Chondrocyte (in vitro differentiated cells): Measurements from ENCODE around the gene CES4A. TPM values are rescaled to one million over a fixed set of nuclear protein-coding genes. Genes with fewer than 3 reads are reported as not detected.

ENCODE experiments used
- DNase-seq: peaks from one replicate; pipeline ENCODE4 v3.0.0; 2021; ENCODE audit warnings: mixed read lengths, low spot score
- H3K27ac Mint-ChIP-seq: one replicate; pipeline ENCODE4 v1.8.0; 2021; ENCODE audit warnings: mild to moderate bottlenecking, moderate library complexity, mixed read lengths; ENCODE audit not compliant: unreplicated experiment
- H3K27me3 Mint-ChIP-seq: 2 replicates; pipeline ENCODE4 v1.8.0; 2021; ENCODE audit warnings: low read depth, mixed read lengths
- H3K36me3 Mint-ChIP-seq: 2 replicates; pipeline ENCODE4 v1.8.0; 2021; ENCODE audit warnings: low read depth, mixed read lengths
- H3K4me1 Mint-ChIP-seq: 2 replicates; pipeline ENCODE4 v1.8.0; 2021; ENCODE audit warnings: low read depth, mild to moderate bottlenecking, mixed read lengths
- H3K4me3 Mint-ChIP-seq: one replicate; pipeline ENCODE4 v1.8.0; 2021; ENCODE audit warnings: mild to moderate bottlenecking, moderate library complexity, mixed read lengths; ENCODE audit not compliant: unreplicated experiment
- H3K9me3 Mint-ChIP-seq: 2 replicates; pipeline ENCODE4 v1.8.0; 2021; ENCODE audit warnings: low read depth, mixed read lengths
- total RNA-seq: library from RNA; stranded (reverse); gene quantifications from 3 replicates; pipeline ENCODE4 v1.2.1, GENCODE V29; 2021
- TF ChIP-seq, protein P1 (sequence below): fragments of 200-600 bp; sonication (generic); IDR thresholded peaks from 2 replicates; pipeline ENCODE4 v1.5.0; 2021; ENCODE audit warnings: antibody characterized with exemption, mild to moderate bottlenecking, moderate library complexity

Gene CES4A
- total RNA-seq, 1 donor from 2014 or later: 2.6 TPM

DNA sequence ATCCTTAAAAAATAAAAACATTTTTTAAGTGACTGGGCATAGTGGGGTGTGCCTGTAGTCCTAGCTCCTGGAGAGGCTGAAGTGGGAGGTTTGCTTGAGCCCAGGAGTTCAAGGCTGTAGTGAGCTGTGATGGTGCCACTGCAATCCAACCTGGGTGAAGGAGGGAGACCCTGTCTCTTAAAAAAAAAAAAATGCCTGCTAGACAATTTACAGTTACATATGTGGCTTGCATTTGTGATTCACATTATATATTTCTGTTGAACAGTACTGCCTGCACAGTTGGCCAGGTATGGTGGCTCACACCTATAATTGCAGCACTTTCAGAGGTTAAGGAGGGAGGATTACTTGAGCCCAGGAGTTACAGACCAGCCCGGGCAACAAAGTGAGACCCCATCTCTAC lies 64.0 kb downstream of the CES4A start:
- H3K9me3 Mint-ChIP-seq: no peaks in the 10 kb centered on the region
- no peak overlapping the region for H3K27ac Mint-ChIP-seq
- TF ChIP-seq, protein P1, sequence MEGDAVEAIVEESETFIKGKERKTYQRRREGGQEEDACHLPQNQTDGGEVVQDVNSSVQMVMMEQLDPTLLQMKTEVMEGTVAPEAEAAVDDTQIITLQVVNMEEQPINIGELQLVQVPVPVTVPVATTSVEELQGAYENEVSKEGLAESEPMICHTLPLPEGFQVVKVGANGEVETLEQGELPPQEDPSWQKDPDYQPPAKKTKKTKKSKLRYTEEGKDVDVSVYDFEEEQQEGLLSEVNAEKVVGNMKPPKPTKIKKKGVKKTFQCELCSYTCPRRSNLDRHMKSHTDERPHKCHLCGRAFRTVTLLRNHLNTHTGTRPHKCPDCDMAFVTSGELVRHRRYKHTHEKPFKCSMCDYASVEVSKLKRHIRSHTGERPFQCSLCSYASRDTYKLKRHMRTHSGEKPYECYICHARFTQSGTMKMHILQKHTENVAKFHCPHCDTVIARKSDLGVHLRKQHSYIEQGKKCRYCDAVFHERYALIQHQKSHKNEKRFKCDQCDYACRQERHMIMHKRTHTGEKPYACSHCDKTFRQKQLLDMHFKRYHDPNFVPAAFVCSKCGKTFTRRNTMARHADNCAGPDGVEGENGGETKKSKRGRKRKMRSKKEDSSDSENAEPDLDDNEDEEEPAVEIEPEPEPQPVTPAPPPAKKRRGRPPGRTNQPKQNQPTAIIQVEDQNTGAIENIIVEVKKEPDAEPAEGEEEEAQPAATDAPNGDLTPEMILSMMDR: no peak
- peaks cover 4% of the 10 kb centered on the region for H3K36me3 Mint-ChIP-seq
- no peak for DNase-seq
- H3K27me3 Mint-ChIP-seq: no peaks in the 10 kb centered on the region
- H3K4me3 Mint-ChIP-seq: no peak overlapping the region
- H3K4me1 Mint-ChIP-seq: peaks cover 33% of the 10 kb centered on the region

DNA sequence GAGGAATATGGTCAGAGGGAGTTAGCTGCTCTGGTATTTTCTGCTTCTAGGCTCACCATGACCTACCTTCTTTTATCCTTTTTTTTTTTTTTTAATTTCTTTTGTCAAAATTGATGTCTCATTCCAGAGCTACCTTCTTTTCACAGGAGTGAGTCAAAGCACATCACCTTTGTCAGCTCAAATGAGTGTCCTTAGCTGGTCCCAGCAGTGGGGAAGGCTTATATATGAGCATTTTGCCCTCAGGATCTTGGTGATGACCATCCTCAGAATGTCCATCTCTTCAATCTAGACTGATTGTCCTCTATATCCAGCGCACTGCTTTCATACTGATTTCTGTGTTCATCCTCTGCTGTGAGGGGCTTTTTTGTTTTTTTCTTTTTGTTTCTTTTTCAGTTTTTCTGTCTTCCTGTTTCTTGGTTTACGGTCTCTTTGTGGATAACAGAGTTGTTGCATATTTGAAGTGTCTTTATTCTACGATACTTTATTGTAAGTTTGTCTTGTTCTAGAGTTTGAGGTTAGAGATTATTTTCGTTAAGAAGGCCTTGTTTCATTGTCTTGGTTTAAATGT lies 65.5 kb downstream of the CES4A start:
- peaks cover 32% of the 10 kb centered on the region for H3K4me1 Mint-ChIP-seq
- peak overlapping the region; percentile 81 for H3K27ac Mint-ChIP-seq

DNA sequence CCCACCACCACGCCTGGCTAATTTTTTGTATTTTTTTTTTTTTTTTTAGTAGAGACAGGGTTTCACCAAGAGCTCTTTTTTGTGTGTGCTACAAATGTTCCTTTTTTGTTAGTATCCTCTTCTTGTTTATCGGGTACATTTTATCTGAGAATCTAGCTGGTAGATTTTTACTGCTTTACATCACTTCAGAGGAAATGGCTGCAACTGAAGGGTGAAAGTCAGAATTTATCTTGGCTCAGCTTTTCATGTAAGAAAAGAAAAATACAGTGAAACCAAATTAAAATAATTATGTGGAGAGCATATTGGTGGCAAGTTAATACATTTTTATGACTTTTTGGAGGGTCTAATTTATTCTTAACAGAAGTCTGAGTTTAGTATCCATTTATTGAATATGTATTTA lies 66.5 kb downstream of the CES4A start:
- no peaks in the 10 kb centered on the region for H3K9me3 Mint-ChIP-seq
- TF ChIP-seq, protein P1: no peak
- no peaks in the 10 kb centered on the region for H3K27me3 Mint-ChIP-seq
- peaks cover 4% of the 10 kb centered on the region for H3K36me3 Mint-ChIP-seq
- DNase-seq: no peak
- no peak overlapping the region for H3K4me3 Mint-ChIP-seq
- peak overlapping the region; percentile 81 for H3K27ac Mint-ChIP-seq
- peaks cover 32% of the 10 kb centered on the region for H3K4me1 Mint-ChIP-seq

More for the DNA sequence above, 65.5 kb downstream of the CES4A start:
- Mint-ChIP-seq H3K4me3 (no peak overlapping the region), H3K36me3 (peaks cover 4% of the 10 kb centered on the region), H3K9me3 (no peaks in the 10 kb centered on the region), H3K27me3 (no peaks in the 10 kb centered on the region)
- TF ChIP-seq, protein P1: no peak
- DNase-seq: no peak

DNA sequence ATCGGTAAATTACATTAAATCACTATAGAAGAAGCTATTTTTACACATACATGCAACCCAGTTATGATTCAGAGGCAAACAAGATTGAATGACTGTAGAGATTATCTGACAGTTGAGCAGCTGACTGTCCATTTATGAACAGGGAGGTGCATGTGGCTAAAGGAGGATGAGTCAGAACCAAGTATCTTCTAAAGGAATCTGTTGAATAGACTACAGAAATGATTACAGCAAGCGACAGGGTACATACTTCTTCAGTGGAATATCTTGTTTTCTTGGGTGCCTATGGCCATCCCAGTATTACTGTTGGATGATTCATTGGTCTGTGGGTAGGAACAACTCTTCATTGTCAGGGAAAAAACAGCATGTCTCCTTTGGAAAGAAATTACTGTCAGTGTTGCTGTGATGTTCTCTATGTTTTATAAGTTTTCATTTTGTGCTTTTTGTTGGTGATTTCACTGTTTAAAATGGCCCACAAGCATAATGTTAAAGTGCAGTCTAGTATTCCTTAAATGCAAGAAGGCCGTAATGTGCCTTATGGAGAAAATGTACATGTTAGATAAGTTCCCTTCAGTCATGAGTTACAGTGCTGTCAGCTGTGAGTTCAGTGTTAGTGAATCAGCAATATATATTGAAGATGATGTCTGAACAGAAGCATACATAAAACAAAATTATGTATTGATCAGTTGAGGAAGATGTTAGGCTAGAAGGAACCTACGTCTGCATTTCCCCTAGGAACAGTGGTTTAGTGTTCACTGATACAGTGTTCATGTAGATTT lies 67.5 kb downstream of the CES4A start:
- DNase-seq: no peak

More for the DNA sequence above, 67.5 kb downstream of the CES4A start:
- Mint-ChIP-seq H3K36me3 (peaks cover 4% of the 10 kb centered on the region), H3K27me3 (no peaks in the 10 kb centered on the region), H3K4me3 (peak overlapping the region; percentile 20), H3K27ac (peak overlapping the region; percentile 99), H3K4me1 (peaks cover 26% of the 10 kb centered on the region), H3K9me3 (no peaks in the 10 kb centered on the region)
- TF ChIP-seq, protein P1: no peak

Other genes with a start within 250 kb of the CES4A start
- gene DYNC1LI2, start 237.0 kb upstream of the CES4A start, total RNA-seq: 144 to 153 TPM (median 147 TPM) in 3 replicates
- gene TERB1, start 187.0 kb upstream of the CES4A start, total RNA-seq: not detected in 3 replicates
- 46.7 to 51.4 TPM (median 47.8 TPM) in 3 replicates for gene NAE1, start 157.6 kb upstream of the CES4A start, total RNA-seq
- gene CA7, start 144.2 kb upstream of the CES4A start, total RNA-seq: not detected in 3 replicates
- 8.5 to 9.2 TPM (median 9.0 TPM) in 3 replicates for gene PDP2, start 108.1 kb upstream of the CES4A start, total RNA-seq
- not detected in 3 replicates for gene CDH16, start 69.7 kb upstream of the CES4A start, total RNA-seq
- gene RRAD, start 63.1 kb upstream of the CES4A start, total RNA-seq: 0.75 to 6.5 TPM (median 4.4 TPM) in 3 replicates
- gene CIAO2B, start 54.2 kb upstream of the CES4A start, total RNA-seq: 55.9 to 64.9 TPM (median 61.3 TPM) in 3 replicates
- gene CES2, start 53.1 kb upstream of the CES4A start, total RNA-seq: 25.2 to 27.9 TPM (median 26.0 TPM) in 3 replicates
- 0.12 to 0.75 TPM (median 0.13 TPM) in 3 replicates for gene CES3, start 27.3 kb upstream of the CES4A start, total RNA-seq
- 56.6 to 62.7 TPM (median 61.3 TPM) in 3 replicates for gene CBFB, start 40.6 kb downstream of the CES4A start, total RNA-seq
- gene PHAF1, start 121.4 kb downstream of the CES4A start, total RNA-seq: 14.0 to 18.2 TPM (median 14.9 TPM) in 3 replicates
- gene B3GNT9, start 162.4 kb downstream of the CES4A start, total RNA-seq: 39.9 to 64.4 TPM (median 41.4 TPM) in 3 replicates
- gene TRADD, start 171.3 kb downstream of the CES4A start, total RNA-seq: 16.6 to 20.0 TPM (median 19.1 TPM) in 3 replicates
- gene FBXL8, start 171.4 kb downstream of the CES4A start, total RNA-seq: 14.6 to 17.5 TPM (median 16.0 TPM) in 3 replicates
- 11.6 to 19.0 TPM (median 15.7 TPM) in 3 replicates for gene HSF4, start 176.2 kb downstream of the CES4A start, total RNA-seq
- 21.9 to 34.6 TPM (median 31.2 TPM) in 3 replicates for gene NOL3, start 181.9 kb downstream of the CES4A start, total RNA-seq
- gene MATCAP1, start 195.4 kb downstream of the CES4A start, total RNA-seq: 28.0 to 45.0 TPM (median 29.9 TPM) in 3 replicates
- gene EXOC3L1, start 201.5 kb downstream of the CES4A start, total RNA-seq: not detected in 3 replicates
- 31.9 to 41.0 TPM (median 33.4 TPM) in 3 replicates for gene E2F4, start 203.6 kb downstream of the CES4A start, total RNA-seq
- gene ELMO3, start 210.5 kb downstream of the CES4A start, total RNA-seq: 1.1 to 1.2 TPM (median 1.1 TPM) in 3 replicates
- 41.7 to 55.7 TPM (median 43.2 TPM) in 3 replicates for gene TMEM208, start 238.5 kb downstream of the CES4A start, total RNA-seq